ENCODE measurements around the gene CXCL16.

Gene CXCL16, protein sequence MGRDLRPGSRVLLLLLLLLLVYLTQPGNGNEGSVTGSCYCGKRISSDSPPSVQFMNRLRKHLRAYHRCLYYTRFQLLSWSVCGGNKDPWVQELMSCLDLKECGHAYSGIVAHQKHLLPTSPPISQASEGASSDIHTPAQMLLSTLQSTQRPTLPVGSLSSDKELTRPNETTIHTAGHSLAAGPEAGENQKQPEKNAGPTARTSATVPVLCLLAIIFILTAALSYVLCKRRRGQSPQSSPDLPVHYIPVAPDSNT

DNA sequence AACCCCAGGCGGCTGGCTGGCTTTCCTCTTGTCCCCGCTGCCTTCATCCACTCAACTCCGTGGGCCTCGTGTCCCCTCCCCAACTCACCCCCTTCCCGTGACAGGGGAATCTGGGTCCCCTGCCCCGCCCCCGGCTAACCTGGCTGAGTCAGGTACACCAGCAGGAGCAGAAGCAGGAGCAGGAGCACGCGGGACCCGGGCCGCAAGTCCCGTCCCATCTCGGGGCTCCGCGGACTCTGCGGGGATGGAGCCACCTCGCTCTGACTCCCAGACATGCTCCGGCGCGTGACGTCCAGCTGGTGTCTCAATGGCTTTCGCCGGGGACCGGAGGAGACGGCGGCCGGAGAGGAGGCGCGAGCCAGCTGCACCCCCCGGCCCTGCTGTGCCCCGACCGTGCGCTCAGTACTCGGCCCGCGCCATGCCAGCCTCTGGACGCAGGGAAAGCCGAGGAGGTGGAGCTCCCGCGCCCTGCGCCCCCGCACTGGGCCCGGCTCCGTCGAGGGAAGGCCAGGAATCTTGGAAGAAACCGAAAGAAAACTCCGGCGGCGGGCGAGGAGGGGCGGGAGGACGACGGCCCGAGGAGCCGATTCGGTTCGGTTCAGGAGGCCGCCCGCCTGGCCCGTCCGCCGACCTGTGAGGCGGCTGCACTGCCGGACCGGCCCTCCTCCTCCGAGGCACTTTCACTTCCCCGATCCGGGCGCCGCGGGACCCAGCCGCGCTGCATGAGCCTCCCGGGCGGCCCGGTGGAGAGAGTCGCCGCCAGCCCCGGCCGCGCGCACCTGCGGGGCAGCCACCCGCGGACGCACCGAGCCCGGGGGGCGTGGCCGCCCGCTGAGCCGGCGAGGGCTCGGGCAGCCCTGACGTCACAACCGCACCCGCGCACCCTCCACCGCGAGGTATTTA, at the start of gene CXCL16, which contains the start of gene ZMYND15:
TSS of gene CXCL16 (minus strand) at position 807 of the 903 bp plus-strand sequence. CDS start at position 218, 589 bp downstream.
TSS of gene ZMYND15 (plus strand) at position 712 of the 903 bp plus-strand sequence. CDS start 716 bp downstream, outside the sequence.
- Histone ChIP-seq H3K27ac (peak within 1 kb of the TSS; percentile 33), H3K4me3 (ENCODE audit: low read depth, low read length) (peak within 1 kb of the TSS; percentile 68), H3K27me3 (ENCODE audit: insufficient read depth, low read depth, severe bottlenecking) (peaks cover 16% of the 10 kb centered on the region), H3K9me3 (ENCODE audit: severe bottlenecking) (no peaks in the 10 kb centered on the region), H3K36me3 (0 out of 2 replicates have a peak, but pooled peaks cover 3% of the 10 kb centered on the region)
- peak; percentile 38 for DNase-seq
- TF ChIP-seq, protein P1, sequence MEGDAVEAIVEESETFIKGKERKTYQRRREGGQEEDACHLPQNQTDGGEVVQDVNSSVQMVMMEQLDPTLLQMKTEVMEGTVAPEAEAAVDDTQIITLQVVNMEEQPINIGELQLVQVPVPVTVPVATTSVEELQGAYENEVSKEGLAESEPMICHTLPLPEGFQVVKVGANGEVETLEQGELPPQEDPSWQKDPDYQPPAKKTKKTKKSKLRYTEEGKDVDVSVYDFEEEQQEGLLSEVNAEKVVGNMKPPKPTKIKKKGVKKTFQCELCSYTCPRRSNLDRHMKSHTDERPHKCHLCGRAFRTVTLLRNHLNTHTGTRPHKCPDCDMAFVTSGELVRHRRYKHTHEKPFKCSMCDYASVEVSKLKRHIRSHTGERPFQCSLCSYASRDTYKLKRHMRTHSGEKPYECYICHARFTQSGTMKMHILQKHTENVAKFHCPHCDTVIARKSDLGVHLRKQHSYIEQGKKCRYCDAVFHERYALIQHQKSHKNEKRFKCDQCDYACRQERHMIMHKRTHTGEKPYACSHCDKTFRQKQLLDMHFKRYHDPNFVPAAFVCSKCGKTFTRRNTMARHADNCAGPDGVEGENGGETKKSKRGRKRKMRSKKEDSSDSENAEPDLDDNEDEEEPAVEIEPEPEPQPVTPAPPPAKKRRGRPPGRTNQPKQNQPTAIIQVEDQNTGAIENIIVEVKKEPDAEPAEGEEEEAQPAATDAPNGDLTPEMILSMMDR (IDR thresholded peaks at IDR 0.05; ENCODE audit: low read depth, low read length): no peak

- H3K4me3 ChIP-seq (ENCODE audit: low read depth, low read length): peak within 1 kb of the TSS; percentile 71
- H3K27ac ChIP-seq: peak within 1 kb of the TSS; percentile 99
- no peak for DNase-seq
- H3K9me3 ChIP-seq (ENCODE audit: severe bottlenecking): no peaks in the 10 kb centered on the region
- H3K27me3 ChIP-seq (ENCODE audit: insufficient read depth, low read depth, severe bottlenecking): no peaks in the 10 kb centered on the region
- no peaks in the 10 kb centered on the region for H3K36me3 ChIP-seq
- TF ChIP-seq, protein P1 (IDR thresholded peaks at IDR 0.05; ENCODE audit: low read depth, low read length): no peak
Observed at GRCh38 chr17:4788807-4789700, 49.3 kb upstream of the CXCL16 start, which contains the start of gene GLTPD2. GLTPD2 (plus strand) TSS chr17:4788964; CDS start chr17:4789012, 48 bp downstream.

DNA sequence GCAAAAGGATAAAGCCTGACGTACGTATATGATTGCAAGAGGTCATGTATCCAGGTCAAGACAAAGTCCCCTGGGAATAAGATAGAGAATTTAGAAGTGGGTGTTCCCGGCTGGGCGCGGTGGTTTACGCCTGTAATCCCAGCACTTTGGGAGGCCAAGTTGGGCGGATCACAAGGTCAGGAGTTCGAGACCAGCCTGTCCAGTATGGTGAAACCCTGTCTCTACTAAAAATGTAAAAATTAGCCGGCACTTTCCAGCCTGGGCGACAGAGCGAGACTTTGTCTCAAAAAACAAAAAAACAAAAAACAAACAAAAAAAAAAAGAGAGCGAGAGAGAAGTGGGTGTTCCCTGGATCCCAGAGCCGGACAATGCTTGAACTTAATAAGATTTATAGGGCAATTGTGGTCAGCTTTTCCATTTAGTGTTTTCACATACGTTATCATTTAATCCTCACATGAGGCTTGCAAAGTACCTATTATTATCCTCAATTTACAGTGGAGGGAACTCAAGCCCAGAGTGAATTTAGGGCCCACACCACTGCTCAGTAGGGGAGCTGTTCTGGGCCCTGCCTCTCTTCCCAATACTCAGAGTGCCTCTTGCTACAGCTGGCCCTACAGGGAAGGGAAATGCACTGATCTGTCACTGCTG, 48.6 kb upstream of the CXCL16 start:
- DNase-seq: no peak
- H3K27me3 ChIP-seq (ENCODE audit: insufficient read depth, low read depth, severe bottlenecking): no peaks in the 10 kb centered on the region
- TF ChIP-seq, protein P1 (IDR thresholded peaks at IDR 0.05; ENCODE audit: low read depth, low read length): no peak
- H3K9me3 ChIP-seq (ENCODE audit: severe bottlenecking): no peaks in the 10 kb centered on the region
- no peaks in the 10 kb centered on the region for H3K36me3 ChIP-seq
- H3K4me3 ChIP-seq (ENCODE audit: low read depth, low read length): no peak overlapping the region; the same call in 1 of the 2 replicates
- no peak overlapping the region for H3K27ac ChIP-seq

GRCh38 chr17:4786516-4786915, 46.8 kb upstream of the CXCL16 start:
- no peak for DNase-seq
- H3K9me3 ChIP-seq (ENCODE audit: severe bottlenecking): no peaks in the 10 kb centered on the region
- no peaks in the 10 kb centered on the region for H3K27me3 ChIP-seq (ENCODE audit: insufficient read depth, low read depth, severe bottlenecking)
- H3K36me3 ChIP-seq: no peaks in the 10 kb centered on the region
- peak overlapping the region; percentile 63 for H3K27ac ChIP-seq
- TF ChIP-seq, protein P1 (IDR thresholded peaks at IDR 0.05; ENCODE audit: low read depth, low read length): no peak
- no peak overlapping the region for H3K4me3 ChIP-seq (ENCODE audit: low read depth, low read length)

GRCh38 chr17:4786106-4786511, 46.4 kb upstream of the CXCL16 start, which contains the start of gene VMO1:
VMO1 (minus strand) TSS chr17:4786364; CDS start chr17:4786352, 12 bp downstream.
- Histone ChIP-seq H3K9me3 (ENCODE audit: severe bottlenecking) (no peaks in the 10 kb centered on the region), H3K4me3 (ENCODE audit: low read depth, low read length) (peak within 1 kb of the TSS; percentile 30), H3K36me3 (no peaks in the 10 kb centered on the region), H3K27ac (peak within 1 kb of the TSS; percentile 63), H3K27me3 (ENCODE audit: insufficient read depth, low read depth, severe bottlenecking) (no peaks in the 10 kb centered on the region)
- DNase-seq: peak; percentile 91
- TF ChIP-seq, protein P1 (IDR thresholded peaks at IDR 0.05; ENCODE audit: low read depth, low read length): no peak

Measured in WERI-Rb-1 (cell line).